HG03159 (cell line): ENCODE results near the gene USP30.

Experiments
- ATAC-seq: cut with Tn5 transposase; IDR thresholded peaks from one replicate; pipeline ENCODE4 v1.9.1; 2021; ENCODE audit warnings: mild to moderate bottlenecking, moderate library complexity; ENCODE audit not compliant: unreplicated experiment

USP30 gene

GRCh38 chr12:109052097-109052413, 321 bp upstream of the USP30 start:
- ATAC-seq = no peak

GRCh38 chr12:109053382-109054123, 1.2 kb downstream of the USP30 start:
- peak; percentile 59 for ATAC-seq

- ATAC-seq = peak; percentile 1
These were observed 1.7 kb downstream of the USP30 start for GRCh38 chr12:109054124-109054513.

- no peak for ATAC-seq
These were observed 2.1 kb downstream of the USP30 start for GRCh38 chr12:109054520-109054919.

GRCh38 chr12:109056891-109057290, 4.5 kb downstream of the USP30 start:
- no peak for ATAC-seq

- no peak for ATAC-seq
These were observed 5.0 kb downstream of the USP30 start for GRCh38 chr12:109057376-109057775.

- ATAC-seq = no peak
These were observed 6.4 kb downstream of the USP30 start for GRCh38 chr12:109058773-109059172.

- no peak for ATAC-seq
These were observed 11.8 kb downstream of the USP30 start for GRCh38 chr12:109064143-109064542.

- no peak for ATAC-seq
These were observed 12.9 kb downstream of the USP30 start for GRCh38 chr12:109065154-109065852.

- no peak for ATAC-seq
These were observed 13.4 kb downstream of the USP30 start for GRCh38 chr12:109065853-109066193.

GRCh38 chr12:109069307-109070271, 17.2 kb downstream of the USP30 start:
- no peak for ATAC-seq

GRCh38 chr12:109074866-109075265, 22.5 kb downstream of the USP30 start:
- no peak for ATAC-seq

GRCh38 chr12:109082751-109083150, 30.4 kb downstream of the USP30 start:
- ATAC-seq = no peak

GRCh38 chr12:109084425-109084824, 32.0 kb downstream of the USP30 start:
- no peak for ATAC-seq

GRCh38 chr12:109085590-109085989, 33.2 kb downstream of the USP30 start:
- no peak for ATAC-seq

GRCh38 chr12:109087250-109087649, 34.9 kb downstream of the USP30 start:
- ATAC-seq = no peak

- no peak for ATAC-seq
These were observed 36.4 kb downstream of the USP30 start for GRCh38 chr12:109088818-109089217.

GRCh38 chr12:109089683-109090082, 37.3 kb downstream of the USP30 start:
- ATAC-seq = no peak

GRCh38 chr12:109092497-109093021, 40.2 kb downstream of the USP30 start:
- ATAC-seq = no peak

GRCh38 chr12:109093022-109093918, 40.9 kb downstream of the USP30 start, which contains the start of gene ALKBH2:
TSS of gene ALKBH2 (minus strand) at chr12:109093472. CDS start at chr12:109092786, 686 bp downstream.
- ATAC-seq = peak; percentile 62
